ENCODE data around the gene C5orf58.
A peak's percentile ranks its signal among the peaks of the same experiment; 100 is the strongest.

C5orf58 gene

GRCh38 chr5:170278611-170279458 is 46.0 kb downstream of the C5orf58 start:
- DNase-seq = peak in 1 of 2 donors; percentile 61
- no peak overlapping the region for H3K4me3 ChIP-seq
- H3K9me3 ChIP-seq = no peaks in the 10 kb centered on the region
- H3K4me1 ChIP-seq = peaks cover 0 to 21% (median 15%) of the 10 kb centered on the region in 4 donors
- peaks cover 0 to 2% of the 10 kb centered on the region in 2 donors for H3K27me3 ChIP-seq
- TF ChIP-seq CTCF (IDR thresholded peaks at IDR 0.05) = no peak
- intact Hi-C loops (cut with DNase I; ENCODE audit: low total_unique reads) = no loop called here
- no peaks in the 10 kb centered on the region for H3K36me3 ChIP-seq
- H3K27ac ChIP-seq = peak overlapping the region in 1 of 2 donors; percentile 10

- intact Hi-C loops (cut with DNase I; ENCODE audit: low total_unique reads) = no loop called here
- H3K4me3 ChIP-seq = no peak overlapping the region
- H3K27ac ChIP-seq = peak overlapping the region in 1 of 2 donors; percentile 10
- TF ChIP-seq CTCF (IDR thresholded peaks at IDR 0.05) = no peak
- H3K27me3 ChIP-seq = peaks cover 0 to 2% of the 10 kb centered on the region in 2 donors
- no peaks in the 10 kb centered on the region for H3K36me3 ChIP-seq
- DNase-seq = no peak
- no peaks in the 10 kb centered on the region for H3K9me3 ChIP-seq
- peaks cover 0 to 21% (median 15%) of the 10 kb centered on the region in 4 donors for H3K4me1 ChIP-seq
Measured at GRCh38 chr5:170279459-170279817, 46.7 kb downstream of the C5orf58 start.

- no peak for DNase-seq
- Histone ChIP-seq H3K27ac (peak overlapping the region; percentile 48 to 57), H3K9me3 (no peaks in the 10 kb centered on the region), H3K4me1 (peaks cover 0 to 21% (median 15%) of the 10 kb centered on the region in 4 donors), H3K4me3 (no peak overlapping the region), H3K27me3 (peaks cover 0 to 1% of the 10 kb centered on the region in 2 donors), H3K36me3 (no peaks in the 10 kb centered on the region)
- no peak for TF ChIP-seq CTCF (IDR thresholded peaks at IDR 0.05)
- intact Hi-C loops (cut with DNase I; ENCODE audit: low total_unique reads) = no loop called here
Measured at GRCh38 chr5:170280011-170280493, 47.3 kb downstream of the C5orf58 start.

GRCh38 chr5:170283296-170283695 is 50.5 kb downstream of the C5orf58 start:
- no peaks in the 10 kb centered on the region for H3K27me3 ChIP-seq
- DNase-seq = no peak
- H3K4me3 ChIP-seq = no peak overlapping the region
- H3K9me3 ChIP-seq = no peaks in the 10 kb centered on the region
- peaks cover 0 to 21% (median 15%) of the 10 kb centered on the region in 4 donors for H3K4me1 ChIP-seq
- TF ChIP-seq CTCF (IDR thresholded peaks at IDR 0.05) = no peak
- H3K27ac ChIP-seq = no peak overlapping the region
- intact Hi-C loops (cut with DNase I; ENCODE audit: low total_unique reads) = no loop called here
- no peaks in the 10 kb centered on the region for H3K36me3 ChIP-seq

- H3K4me1 ChIP-seq = peaks cover 0 to 15% (median 13%) of the 10 kb centered on the region in 4 donors
- no peaks in the 10 kb centered on the region for H3K36me3 ChIP-seq
- TF ChIP-seq CTCF (IDR thresholded peaks at IDR 0.05) = no peak
- H3K27me3 ChIP-seq = no peaks in the 10 kb centered on the region
- DNase-seq = no peak
- no peaks in the 10 kb centered on the region for H3K9me3 ChIP-seq
- H3K27ac ChIP-seq = no peak overlapping the region
- intact Hi-C loops (cut with DNase I; ENCODE audit: low total_unique reads) = no loop called here
- H3K4me3 ChIP-seq = no peak overlapping the region
Measured at GRCh38 chr5:170284231-170284630, 51.4 kb downstream of the C5orf58 start.

Measured in tibial artery (tissue), 4 donors.